Keratinocyte (primary cell): Measurements from ENCODE around the gene NFATC4.

Source experiments
- EZH2 ChIP-seq: IDR thresholded peaks from one replicate; pipeline ENCODE4 v1.6.1; 2012; ENCODE audit warnings: inconsistent platforms, mild to moderate bottlenecking, low read length, moderate library complexity
- TF ChIP-seq, protein P1 (sequence below), 3 experiments: IDR thresholded peaks in 1 of 3; conservative IDR thresholded peaks in 1 of 3; optimal IDR thresholded peaks in 1 of 3; 2 replicates in 2 of 3; 3 replicates in 1 of 3; pipeline versions ENCODE3 to v1.5.1; 2011; ENCODE audit warnings: low read length in 3 of 3, mild to moderate bottlenecking in 3 of 3, moderate library complexity in 2 of 3, control low read depth in 1 of 3, inconsistent platforms in 1 of 3; ENCODE audit not compliant: insufficient read depth in 2 of 3; ENCODE audit errors: extremely low read depth in 1 of 3

DNA sequence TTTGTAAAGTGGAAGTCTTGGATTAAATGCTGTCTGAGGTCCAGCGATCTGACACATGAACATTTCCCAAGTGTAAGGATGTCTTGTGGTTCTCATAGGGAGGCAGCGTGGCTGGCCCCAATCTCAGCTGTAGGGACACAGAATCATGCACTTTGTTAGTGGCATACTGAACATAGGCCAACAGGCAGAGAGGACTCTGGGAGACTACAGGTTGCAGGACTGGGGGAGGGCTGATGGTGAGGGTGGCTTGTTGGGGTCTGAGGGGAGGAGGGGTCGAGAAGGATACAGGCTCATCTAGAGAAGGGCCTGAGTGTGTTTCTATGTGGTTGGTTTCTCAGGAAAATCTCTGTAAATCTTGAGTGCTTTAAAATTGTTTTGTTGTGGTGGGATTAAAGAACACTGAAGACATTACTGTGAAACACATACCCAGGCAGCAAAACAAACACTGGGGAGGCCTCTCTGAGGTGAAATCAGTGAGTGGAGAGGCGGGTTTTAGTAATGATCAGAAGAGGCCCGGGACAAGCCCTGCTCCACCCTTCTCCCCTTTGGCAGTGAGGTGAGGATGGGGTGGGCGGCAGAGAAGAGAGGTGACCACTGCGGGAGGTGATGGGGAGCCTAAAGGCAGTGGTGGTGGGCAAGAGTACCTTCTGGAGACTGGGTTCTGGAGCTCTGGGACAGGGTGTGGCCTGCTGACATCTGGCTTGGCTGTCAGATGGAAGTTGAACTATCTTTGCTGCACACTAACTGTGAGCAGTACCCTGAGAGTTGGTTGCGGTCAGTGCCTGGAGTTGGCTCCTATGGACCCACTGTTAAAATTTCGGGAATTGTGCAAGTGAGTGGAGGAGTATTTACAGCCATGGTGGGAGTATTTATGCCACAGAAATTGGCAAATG lies 34.1 kb downstream of the NFATC4 start:
- TF ChIP-seq, protein P1, sequence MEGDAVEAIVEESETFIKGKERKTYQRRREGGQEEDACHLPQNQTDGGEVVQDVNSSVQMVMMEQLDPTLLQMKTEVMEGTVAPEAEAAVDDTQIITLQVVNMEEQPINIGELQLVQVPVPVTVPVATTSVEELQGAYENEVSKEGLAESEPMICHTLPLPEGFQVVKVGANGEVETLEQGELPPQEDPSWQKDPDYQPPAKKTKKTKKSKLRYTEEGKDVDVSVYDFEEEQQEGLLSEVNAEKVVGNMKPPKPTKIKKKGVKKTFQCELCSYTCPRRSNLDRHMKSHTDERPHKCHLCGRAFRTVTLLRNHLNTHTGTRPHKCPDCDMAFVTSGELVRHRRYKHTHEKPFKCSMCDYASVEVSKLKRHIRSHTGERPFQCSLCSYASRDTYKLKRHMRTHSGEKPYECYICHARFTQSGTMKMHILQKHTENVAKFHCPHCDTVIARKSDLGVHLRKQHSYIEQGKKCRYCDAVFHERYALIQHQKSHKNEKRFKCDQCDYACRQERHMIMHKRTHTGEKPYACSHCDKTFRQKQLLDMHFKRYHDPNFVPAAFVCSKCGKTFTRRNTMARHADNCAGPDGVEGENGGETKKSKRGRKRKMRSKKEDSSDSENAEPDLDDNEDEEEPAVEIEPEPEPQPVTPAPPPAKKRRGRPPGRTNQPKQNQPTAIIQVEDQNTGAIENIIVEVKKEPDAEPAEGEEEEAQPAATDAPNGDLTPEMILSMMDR (optimal IDR thresholded peaks at IDR 0.05 in 1 of 3, IDR thresholded peaks at IDR 0.05 in 1 of 3, conservative IDR thresholded peaks at IDR 0.05 in 1 of 3; ENCODE audit: extremely low read depth in 1 of 3, insufficient read depth in 2 of 3, low read length in 3 of 3) = no peak
- TF ChIP-seq EZH2 = no peak
